ENCODE results near the gene PTPN21. TPM values are rescaled to one million over a fixed set of nuclear protein-coding genes. Genes with fewer than 3 reads are reported as not detected.

The PTPN21 gene
- total and polyA plus RNA-seq, 5 donors from 2014 or later = not detected

DNA sequence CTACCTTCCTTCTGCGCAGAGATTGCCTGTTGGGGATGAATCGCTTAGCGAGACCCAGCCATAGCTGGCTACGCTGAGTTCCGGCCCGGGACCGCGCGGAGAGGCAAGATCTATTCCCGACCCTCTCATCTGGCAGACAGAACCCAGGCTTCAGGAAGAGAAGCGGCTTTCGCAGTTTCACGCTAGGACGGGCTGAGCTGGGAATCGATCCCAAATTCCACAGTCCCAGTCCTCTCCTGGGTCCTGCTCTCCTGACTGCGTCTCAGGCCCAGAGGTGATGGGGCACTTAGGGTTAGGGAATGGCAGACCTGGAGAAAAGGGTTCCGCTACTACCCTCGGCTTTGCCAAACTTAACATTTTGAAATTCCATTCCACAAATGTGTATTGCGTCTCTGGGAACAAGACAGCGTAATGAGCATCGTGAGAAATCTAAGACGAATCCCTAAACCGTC is 2.8 kb downstream of the PTPN21 start:
- no peaks in the 10 kb centered on the region for H3K36me3 ChIP-seq (ENCODE audit: control insufficient read depth, insufficient read depth, low read length)
- Mint-ChIP-seq H3K4me3 (peak overlapping the region in 3 of 4 donors; percentile 59 to 74 (median 63)), H3K27ac (no peak overlapping the region), H3K36me3 (no peaks in the 10 kb centered on the region), H3K4me1 (peaks cover 11 to 31% (median 18%) of the 10 kb centered on the region in 4 donors), H3K9me3 (peaks cover 0 to 3% (median 0%) of the 10 kb centered on the region in 7 donors), H3K27me3 (peaks cover 79% of the 10 kb centered on the region)
- H3K9me3 ChIP-seq (ENCODE audit: control insufficient read depth in 2 of 2, low read length in 2 of 2) = no peaks in the 10 kb centered on the region
- peaks cover 24% of the 10 kb centered on the region for H3K4me1 ChIP-seq (ENCODE audit: control insufficient read depth, insufficient read depth, low read length, poor library complexity, severe bottlenecking)
- peak overlapping the region; percentile 18 for H3K4me3 ChIP-seq (ENCODE audit: low read depth, low read length)
- H3K27me3 ChIP-seq (ENCODE audit: control insufficient read depth, insufficient read depth, low read length) = peaks cover 43% of the 10 kb centered on the region
- DNase-seq = no peak
- H3K27ac ChIP-seq (ENCODE audit: insufficient read depth, low read length, poor library complexity, severe bottlenecking) = no peak overlapping the region
- no peak for ATAC-seq (ENCODE audit: low read depth in 2 of 2)

DNA sequence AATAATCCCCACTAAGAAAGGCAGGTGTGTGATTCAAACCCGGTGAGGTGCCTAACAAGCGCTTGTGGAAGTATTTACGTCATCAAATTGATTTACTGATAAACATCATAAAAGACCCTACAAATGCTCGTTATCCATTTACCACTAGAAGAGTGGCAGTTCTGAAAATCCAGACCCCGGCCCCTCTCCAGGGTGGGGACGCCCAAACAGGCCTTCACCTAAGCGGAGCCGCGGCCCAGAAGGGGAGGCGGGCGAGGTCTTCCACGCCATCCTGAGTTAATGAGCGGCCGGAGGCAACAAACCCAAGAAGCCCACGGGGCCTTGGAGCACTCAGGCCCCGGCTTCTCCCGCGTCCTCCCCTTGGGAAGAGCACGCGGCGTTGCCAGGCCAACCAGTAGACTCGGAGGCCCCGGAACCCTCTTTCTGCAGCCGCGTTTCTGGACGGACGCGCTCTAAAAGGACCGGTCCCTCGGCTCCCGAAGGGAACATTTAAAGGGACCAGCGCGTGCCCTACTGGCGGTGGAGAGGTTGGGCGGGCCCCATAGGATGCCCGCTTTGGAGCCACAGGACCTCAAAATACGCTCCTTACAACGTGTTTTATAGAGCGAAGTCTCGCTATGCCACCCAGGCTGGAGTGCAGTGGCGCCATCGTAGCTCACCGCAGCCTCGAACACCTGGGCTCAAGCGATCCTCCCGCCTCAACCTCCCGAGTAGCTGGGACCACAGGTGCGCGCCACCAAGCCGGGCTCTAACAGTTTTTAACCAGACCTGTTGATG is 3.5 kb downstream of the PTPN21 start:
- peaks cover 0 to 3% (median 0%) of the 10 kb centered on the region in 7 donors for H3K9me3 Mint-ChIP-seq
- DNase-seq = peak in 1 of 3 donors; percentile 59
- H3K27ac ChIP-seq (ENCODE audit: insufficient read depth, low read length, poor library complexity, severe bottlenecking) = no peak overlapping the region
- H3K4me3 Mint-ChIP-seq = peak overlapping the region in 3 of 4 donors; percentile 51 to 74 (median 63)
- no peaks in the 10 kb centered on the region for H3K36me3 ChIP-seq (ENCODE audit: control insufficient read depth, insufficient read depth, low read length)
- ATAC-seq (ENCODE audit: low read depth in 2 of 2) = peak; percentile 19 to 22
- H3K4me1 Mint-ChIP-seq = peaks cover 5 to 24% (median 11%) of the 10 kb centered on the region in 4 donors
- peaks cover 72% of the 10 kb centered on the region for H3K27me3 Mint-ChIP-seq
- H3K27ac Mint-ChIP-seq = no peak overlapping the region
- H3K27me3 ChIP-seq (ENCODE audit: control insufficient read depth, insufficient read depth, low read length) = peaks cover 40% of the 10 kb centered on the region
- no peaks in the 10 kb centered on the region for H3K36me3 Mint-ChIP-seq
- H3K4me3 ChIP-seq (ENCODE audit: low read depth, low read length) = peak overlapping the region; percentile 18
- peaks cover 21% of the 10 kb centered on the region for H3K4me1 ChIP-seq (ENCODE audit: control insufficient read depth, insufficient read depth, low read length, poor library complexity, severe bottlenecking)
- no peaks in the 10 kb centered on the region for H3K9me3 ChIP-seq (ENCODE audit: control insufficient read depth in 2 of 2, low read length in 2 of 2)

DNA sequence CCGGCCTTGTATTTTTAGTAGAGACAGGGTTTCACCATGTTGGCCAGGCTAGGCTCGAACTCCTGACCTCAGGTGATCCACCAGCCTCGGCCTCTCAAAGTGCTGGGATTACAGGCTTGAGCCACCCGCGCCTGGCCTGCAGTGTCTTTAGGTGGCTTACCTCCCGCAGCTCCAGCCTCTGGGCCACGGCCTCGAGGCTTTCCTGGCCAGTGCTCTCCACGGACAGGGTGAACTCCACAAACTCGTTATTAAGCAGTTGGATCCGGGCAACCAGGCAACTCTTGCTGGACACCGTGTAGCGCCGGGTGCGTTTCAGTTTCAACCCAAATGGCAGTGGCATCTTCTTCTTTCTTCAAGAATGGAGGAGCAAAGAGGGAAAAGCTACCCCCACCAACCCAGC is 4.7 kb downstream of the PTPN21 start:
- H3K27me3 Mint-ChIP-seq = peaks cover 66% of the 10 kb centered on the region
- H3K27ac Mint-ChIP-seq = no peak overlapping the region
- peaks cover 28% of the 10 kb centered on the region for H3K27me3 ChIP-seq (ENCODE audit: control insufficient read depth, insufficient read depth, low read length)
- H3K4me1 ChIP-seq (ENCODE audit: control insufficient read depth, insufficient read depth, low read length, poor library complexity, severe bottlenecking) = peaks cover 20% of the 10 kb centered on the region
- no peak overlapping the region for H3K27ac ChIP-seq (ENCODE audit: insufficient read depth, low read length, poor library complexity, severe bottlenecking)
- H3K36me3 Mint-ChIP-seq = no peaks in the 10 kb centered on the region
- H3K9me3 Mint-ChIP-seq = peaks cover 0 to 3% (median 0%) of the 10 kb centered on the region in 7 donors
- H3K4me1 Mint-ChIP-seq = peaks cover 1 to 18% (median 6%) of the 10 kb centered on the region in 4 donors
- H3K36me3 ChIP-seq (ENCODE audit: control insufficient read depth, insufficient read depth, low read length) = no peaks in the 10 kb centered on the region
- DNase-seq (no peak), ATAC-seq (ENCODE audit: low read depth in 2 of 2) (no peak)
- no peaks in the 10 kb centered on the region for H3K9me3 ChIP-seq (ENCODE audit: control insufficient read depth in 2 of 2, low read length in 2 of 2)
- no peak overlapping the region for H3K4me3 ChIP-seq (ENCODE audit: low read depth, low read length)
- H3K4me3 Mint-ChIP-seq = no peak overlapping the region

DNA sequence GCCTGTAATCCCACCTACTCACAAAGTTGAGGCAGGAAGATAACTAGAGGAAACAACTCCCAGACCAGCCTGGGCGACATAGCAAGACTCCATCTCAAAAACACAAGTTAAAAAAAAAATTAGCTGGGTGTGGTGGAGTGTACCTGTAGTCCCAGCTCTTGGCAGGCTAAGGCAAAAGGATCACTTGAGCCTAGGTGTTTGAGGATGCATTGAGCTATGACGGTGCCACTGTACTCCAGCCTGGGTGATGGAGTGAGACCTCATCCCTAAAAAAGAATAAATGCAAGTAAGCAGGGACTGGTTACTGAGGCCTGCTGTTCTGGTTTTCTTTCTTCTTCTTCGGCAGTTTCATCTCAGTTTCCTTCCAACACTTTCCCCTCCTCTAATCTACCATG is 7.4 kb downstream of the PTPN21 start:
- Mint-ChIP-seq H3K4me3 (no peak overlapping the region), H3K9me3 (peaks cover 0 to 1% (median 0%) of the 10 kb centered on the region in 7 donors), H3K27me3 (peaks cover 52% of the 10 kb centered on the region), H3K27ac (no peak overlapping the region), H3K36me3 (no peaks in the 10 kb centered on the region), H3K4me1 (peaks cover 0 to 8% (median 0%) of the 10 kb centered on the region in 4 donors)
- Histone ChIP-seq H3K4me3 (ENCODE audit: low read depth, low read length) (no peak overlapping the region), H3K4me1 (ENCODE audit: control insufficient read depth, insufficient read depth, low read length, poor library complexity, severe bottlenecking) (peaks cover 9% of the 10 kb centered on the region), H3K36me3 (ENCODE audit: control insufficient read depth, insufficient read depth, low read length) (no peaks in the 10 kb centered on the region), H3K27me3 (ENCODE audit: control insufficient read depth, insufficient read depth, low read length) (peaks cover 8% of the 10 kb centered on the region), H3K27ac (ENCODE audit: insufficient read depth, low read length, poor library complexity, severe bottlenecking) (no peak overlapping the region), H3K9me3 (ENCODE audit: control insufficient read depth in 2 of 2, low read length in 2 of 2) (no peaks in the 10 kb centered on the region)
- no peak for DNase-seq
- ATAC-seq (ENCODE audit: low read depth in 2 of 2) = no peak

DNA sequence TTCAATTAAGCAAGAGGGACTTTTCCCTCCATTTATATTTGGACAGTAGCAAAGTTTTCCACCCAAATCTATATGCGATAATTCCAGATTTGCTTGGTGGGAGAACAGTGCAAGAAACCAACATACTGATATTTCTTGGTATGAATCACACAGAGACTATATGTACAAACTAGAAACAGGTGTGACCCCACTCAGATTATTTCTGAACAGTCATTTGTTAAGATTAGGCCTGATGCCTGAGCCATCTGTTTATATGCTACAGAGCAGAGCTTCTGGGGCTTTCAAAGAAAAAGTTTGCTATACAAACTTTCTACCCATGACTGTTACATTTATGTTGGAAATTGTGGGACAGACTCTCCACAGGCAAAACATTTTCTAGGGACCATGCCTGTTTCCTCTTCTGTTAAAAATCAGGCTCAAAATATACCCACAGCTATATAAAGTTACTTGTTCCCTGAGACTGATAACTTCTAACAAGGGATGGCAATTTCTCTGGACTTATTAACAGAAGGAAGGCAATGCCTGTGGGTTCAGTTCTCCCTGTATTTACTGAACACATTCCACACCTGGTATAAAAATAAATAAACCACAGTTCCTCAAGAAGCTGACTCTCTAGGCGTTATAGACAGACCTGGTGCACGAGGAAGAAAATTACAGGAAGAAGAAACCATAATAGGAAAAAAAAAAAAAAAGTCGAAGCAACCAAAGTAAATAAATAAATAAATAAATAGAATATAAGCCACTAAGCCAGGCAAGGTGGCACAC is 8.0 kb downstream of the PTPN21 start:
- no peak for ATAC-seq (ENCODE audit: low read depth in 2 of 2)

DNA sequence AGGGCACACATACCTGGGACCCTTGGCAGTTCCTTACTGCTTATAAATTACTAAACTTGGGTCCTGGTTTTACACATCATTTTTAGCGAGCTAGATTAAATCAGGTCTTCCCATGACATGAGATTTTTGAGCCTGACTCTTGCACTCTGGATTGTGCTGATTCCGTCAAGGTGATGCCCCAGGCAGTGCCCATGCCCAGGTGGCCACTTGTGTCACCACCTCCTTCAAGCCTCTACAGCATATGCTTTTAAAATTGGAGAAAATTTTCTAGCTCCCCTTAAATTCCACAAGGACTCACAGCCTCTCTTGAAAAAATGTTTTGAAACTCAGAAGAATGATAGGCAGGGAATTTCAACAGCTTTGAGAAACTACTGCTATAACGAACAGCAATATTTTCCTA is 9.6 kb downstream of the PTPN21 start:
- H3K27ac Mint-ChIP-seq = no peak overlapping the region
- no peak overlapping the region for H3K4me3 Mint-ChIP-seq
- Histone ChIP-seq H3K9me3 (ENCODE audit: control insufficient read depth in 2 of 2, low read length in 2 of 2) (no peaks in the 10 kb centered on the region), H3K27ac (ENCODE audit: insufficient read depth, low read length, poor library complexity, severe bottlenecking) (no peak overlapping the region), H3K4me3 (ENCODE audit: low read depth, low read length) (no peak overlapping the region), H3K4me1 (ENCODE audit: control insufficient read depth, insufficient read depth, low read length, poor library complexity, severe bottlenecking) (no peaks in the 10 kb centered on the region), H3K27me3 (ENCODE audit: control insufficient read depth, insufficient read depth, low read length) (peaks cover 2% of the 10 kb centered on the region), H3K36me3 (ENCODE audit: control insufficient read depth, insufficient read depth, low read length) (no peaks in the 10 kb centered on the region)
- ATAC-seq (ENCODE audit: low read depth in 2 of 2) = no peak
- peaks cover 41% of the 10 kb centered on the region for H3K27me3 Mint-ChIP-seq
- no peaks in the 10 kb centered on the region for H3K36me3 Mint-ChIP-seq
- no peaks in the 10 kb centered on the region for H3K4me1 Mint-ChIP-seq
- H3K9me3 Mint-ChIP-seq = peaks cover 0 to 1% (median 0%) of the 10 kb centered on the region in 7 donors
- no peak for DNase-seq

More for the DNA sequence above, 8.0 kb downstream of the PTPN21 start:
- Histone ChIP-seq H3K27ac (ENCODE audit: insufficient read depth, low read length, poor library complexity, severe bottlenecking) (no peak overlapping the region), H3K9me3 (ENCODE audit: control insufficient read depth in 2 of 2, low read length in 2 of 2) (no peaks in the 10 kb centered on the region), H3K27me3 (ENCODE audit: control insufficient read depth, insufficient read depth, low read length) (peaks cover 2% of the 10 kb centered on the region), H3K4me1 (ENCODE audit: control insufficient read depth, insufficient read depth, low read length, poor library complexity, severe bottlenecking) (peaks cover 6% of the 10 kb centered on the region), H3K4me3 (ENCODE audit: low read depth, low read length) (no peak overlapping the region), H3K36me3 (ENCODE audit: control insufficient read depth, insufficient read depth, low read length) (no peaks in the 10 kb centered on the region)
- Mint-ChIP-seq H3K9me3 (peaks cover 0 to 1% (median 0%) of the 10 kb centered on the region in 7 donors), H3K27me3 (peaks cover 46% of the 10 kb centered on the region), H3K36me3 (no peaks in the 10 kb centered on the region), H3K4me3 (no peak overlapping the region), H3K27ac (no peak overlapping the region), H3K4me1 (peaks cover 0 to 3% (median 0%) of the 10 kb centered on the region in 4 donors)
- no peak for DNase-seq

DNA sequence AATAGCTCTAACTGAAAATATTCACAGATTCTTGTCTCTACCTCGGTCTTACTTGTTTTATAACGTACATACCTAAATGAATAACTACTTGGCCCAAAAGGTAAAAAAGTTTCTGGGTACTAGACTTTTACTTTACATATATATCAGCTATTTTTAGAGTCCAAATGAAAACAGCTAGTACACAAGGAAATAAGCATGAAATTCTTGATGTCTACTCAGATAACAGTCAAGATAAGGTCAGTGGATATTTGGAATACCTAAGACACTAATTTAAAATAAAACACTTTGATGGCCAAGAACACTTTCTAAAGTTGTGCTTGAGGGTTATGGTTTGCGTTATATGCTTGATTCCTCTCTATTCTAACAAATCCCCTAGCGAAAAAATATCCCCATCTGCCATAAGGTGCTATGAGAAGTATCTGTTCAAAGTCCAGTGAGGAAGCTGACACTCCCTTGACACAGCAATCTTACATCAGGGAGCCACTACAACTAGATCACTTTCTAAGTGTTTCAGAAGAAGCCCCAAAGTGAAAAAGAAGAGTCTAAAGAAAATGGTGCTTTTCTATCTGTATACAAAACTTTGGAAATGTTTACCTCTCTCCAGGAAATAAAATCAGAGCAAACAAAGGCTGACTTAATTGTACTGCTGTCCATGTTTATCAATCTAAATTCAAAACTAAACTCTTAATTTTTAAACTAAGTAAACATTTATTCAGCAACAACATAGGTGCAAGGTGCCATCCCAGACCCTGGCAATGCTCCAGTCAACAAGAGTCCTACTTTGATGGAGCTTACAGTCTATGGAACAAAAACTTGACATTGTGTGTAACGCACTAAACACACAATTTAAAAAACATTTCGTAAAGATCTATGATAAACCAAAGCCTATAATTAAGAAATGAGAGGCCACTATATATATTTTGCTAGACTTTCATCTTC is 11.7 kb downstream of the PTPN21 start:
- Mint-ChIP-seq H3K27me3 (peaks cover 31% of the 10 kb centered on the region), H3K4me1 (no peaks in the 10 kb centered on the region), H3K27ac (peak overlapping the region in 1 of 3 donors; percentile 11), H3K9me3 (peaks cover 0 to 1% (median 0%) of the 10 kb centered on the region in 7 donors), H3K36me3 (no peaks in the 10 kb centered on the region), H3K4me3 (peak overlapping the region in 1 of 4 donors; percentile 85)
- no peaks in the 10 kb centered on the region for H3K4me1 ChIP-seq (ENCODE audit: control insufficient read depth, insufficient read depth, low read length, poor library complexity, severe bottlenecking)
- ATAC-seq (ENCODE audit: low read depth in 2 of 2) (no peak), DNase-seq (no peak)
- H3K9me3 ChIP-seq (ENCODE audit: control insufficient read depth in 2 of 2, low read length in 2 of 2) = no peaks in the 10 kb centered on the region
- H3K36me3 ChIP-seq (ENCODE audit: control insufficient read depth, insufficient read depth, low read length) = no peaks in the 10 kb centered on the region
- peaks cover 8% of the 10 kb centered on the region for H3K27me3 ChIP-seq (ENCODE audit: control insufficient read depth, insufficient read depth, low read length)
- no peak overlapping the region for H3K27ac ChIP-seq (ENCODE audit: insufficient read depth, low read length, poor library complexity, severe bottlenecking)
- H3K4me3 ChIP-seq (ENCODE audit: low read depth, low read length) = no peak overlapping the region
